Stomach (tissue), 9 donors: ENCODE data around the gene SLC26A2. TPM values are rescaled to one million over a fixed set of nuclear protein-coding genes. Genes with fewer than 3 reads are reported as not detected.

Experiments used
- DNase-seq, 2 donors: peaks; one replicate each; pipeline versions ENCODE4 v3.0.0 to v3.0.0-alpha.2; 2013 to 2019
- H3K27ac ChIP-seq, 5 donors: fragments of 200-600 bp in 4 of 5; sonication (generic) in 4 of 5; one replicate each; pipeline ENCODE4 v1.5.1; 2013 to 2019; ENCODE audit warnings: mild to moderate bottlenecking in 1 of 5, moderate library complexity in 1 of 5
- H3K27me3 ChIP-seq, 3 donors: fragments of 200-600 bp; sonication (generic); one replicate each; pipeline ENCODE4 v1.5.1; 2017 to 2019; ENCODE audit warnings: mixed run types in 1 of 3
- H3K36me3 ChIP-seq, 4 donors: fragments of 200-600 bp; sonication (generic); 1 replicate in 3 of 4; 2 replicates in 1 of 4; pipeline ENCODE4 v1.5.1; 2016 to 2019
- H3K4me1 ChIP-seq, 4 donors: fragments of 200-600 bp; sonication (generic); one replicate each; pipeline ENCODE4 v1.5.1; 2016 to 2019
- H3K4me3 ChIP-seq, 4 donors: fragments of 200-600 bp; sonication (generic) in 3 of 4; one replicate each; pipeline ENCODE4 v1.5.1; 2016 to 2019; ENCODE audit warnings: mild to moderate bottlenecking in 1 of 4
- H3K9me3 ChIP-seq, 4 donors: fragments of 200-600 bp; sonication (generic); one replicate each; pipeline ENCODE4 v1.5.1; 2016 to 2019
- EP300 ChIP-seq: sonication (generic); formaldehyde crosslinking; IDR thresholded peaks from one replicate; pipeline ENCODE4 v1.6.1; 2017; ENCODE audit warnings: antibody characterized with exemption
- POLR2A ChIP-seq, 4 donors: fragments of 450-650 bp; IDR thresholded peaks; one replicate each; pipeline ENCODE4 v1.6.1; 2016; ENCODE audit warnings: antibody characterized with exemption in 4 of 4, control low read depth in 2 of 4, mild to moderate bottlenecking in 1 of 4, moderate library complexity in 1 of 4
- POLR2AphosphoS5 ChIP-seq, 3 donors: sonication (generic); formaldehyde crosslinking; IDR thresholded peaks; one replicate each; pipeline ENCODE4 v1.6.1; 2016; ENCODE audit warnings: antibody characterized with exemption in 3 of 3
- WGBS, 5 donors: extraction: QIAGEN DNeasy Blood & Tissue Kit in 3 of 5; methylation state at CpG; one replicate each; pipeline versions ENCODE4 v1.1.5 to v1.1.7; 2013 to 2018; 5-methylcytosine and 5-hydroxymethylcytosine counted together
- intact Hi-C: fragments of 100-400 bp; cut with DNase I; formaldehyde crosslinking; loops from one replicate; pipeline ENCODE4 v1.15.1; 2023; ENCODE audit warnings: low total_unique reads
- polyA plus RNA-seq, 3 donors: library from polyadenylated mRNA; stranded (reverse); fragments of 200-250 nt; gene quantifications; one replicate each; pipeline ENCODE4 v1.2.3, GENCODE V29; 2013
- total RNA-seq, 5 donors: library from RNA; depleted of rRNA; stranded (reverse); fragments of >200 nt; gene quantifications; one replicate each; pipeline versions ENCODE4 v1.1.0 to v1.2.3, GENCODE V29; 2014 to 2016
- TF ChIP-seq, protein P1 (sequence below), 7 experiments: fragments of 450-650 bp in 4 of 7; fragments of 200-600 bp in 3 of 7; sonication (generic) in 3 of 7; IDR thresholded peaks; one replicate each; pipeline ENCODE4 v1.5.1; 2016 to 2019; ENCODE audit warnings: antibody characterized with exemption in 7 of 7, control low read depth in 2 of 7, mild to moderate bottlenecking in 1 of 7
- donor health status: healthy with polysubstance abuse.
- donor health status: Bipolar disorder and iron deficiency.
- donor health status: healthy.

Gene SLC26A2
- total and polyA plus RNA-seq, 8 donors = 0.81 to 135 (median 7.5) TPM

DNA sequence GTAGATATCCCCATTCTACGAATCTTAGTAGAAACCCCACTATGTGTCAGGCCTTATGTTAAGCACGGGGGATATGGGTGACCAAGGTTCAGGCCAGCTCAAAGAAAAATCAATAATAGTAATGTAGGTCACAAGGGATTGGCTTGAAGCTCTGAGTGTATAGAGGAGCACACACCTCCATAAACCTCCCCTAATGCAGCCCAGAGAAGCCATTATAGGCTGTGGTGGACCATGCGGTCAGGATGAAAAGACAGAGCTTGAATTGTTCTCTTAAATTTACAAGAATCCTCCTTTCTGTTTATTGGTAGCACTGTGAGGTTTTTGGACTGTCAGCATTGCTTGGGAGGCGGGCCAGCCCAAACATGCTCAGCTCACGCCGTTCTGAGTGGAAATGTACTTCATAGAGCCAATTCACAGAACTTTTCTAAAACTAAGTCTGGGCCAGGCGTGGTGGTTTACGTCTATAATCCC, 25.1 kb upstream of the SLC26A2 start:
- peaks cover 0 to 10% (median 2%) of the 10 kb centered on the region in 4 donors for H3K4me1 ChIP-seq
- H3K4me3 ChIP-seq = no peak overlapping the region
- H3K27me3 ChIP-seq = peaks cover 0 to 14% (median 0%) of the 10 kb centered on the region in 3 donors
- TF ChIP-seq POLR2A (IDR thresholded peaks at IDR 0.05) (no peak), POLR2AphosphoS5 (IDR thresholded peaks at IDR 0.05) (no peak), EP300 (no peak)
- TF ChIP-seq, protein P1, sequence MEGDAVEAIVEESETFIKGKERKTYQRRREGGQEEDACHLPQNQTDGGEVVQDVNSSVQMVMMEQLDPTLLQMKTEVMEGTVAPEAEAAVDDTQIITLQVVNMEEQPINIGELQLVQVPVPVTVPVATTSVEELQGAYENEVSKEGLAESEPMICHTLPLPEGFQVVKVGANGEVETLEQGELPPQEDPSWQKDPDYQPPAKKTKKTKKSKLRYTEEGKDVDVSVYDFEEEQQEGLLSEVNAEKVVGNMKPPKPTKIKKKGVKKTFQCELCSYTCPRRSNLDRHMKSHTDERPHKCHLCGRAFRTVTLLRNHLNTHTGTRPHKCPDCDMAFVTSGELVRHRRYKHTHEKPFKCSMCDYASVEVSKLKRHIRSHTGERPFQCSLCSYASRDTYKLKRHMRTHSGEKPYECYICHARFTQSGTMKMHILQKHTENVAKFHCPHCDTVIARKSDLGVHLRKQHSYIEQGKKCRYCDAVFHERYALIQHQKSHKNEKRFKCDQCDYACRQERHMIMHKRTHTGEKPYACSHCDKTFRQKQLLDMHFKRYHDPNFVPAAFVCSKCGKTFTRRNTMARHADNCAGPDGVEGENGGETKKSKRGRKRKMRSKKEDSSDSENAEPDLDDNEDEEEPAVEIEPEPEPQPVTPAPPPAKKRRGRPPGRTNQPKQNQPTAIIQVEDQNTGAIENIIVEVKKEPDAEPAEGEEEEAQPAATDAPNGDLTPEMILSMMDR (IDR thresholded peaks at IDR 0.05) = no peak
- no peaks in the 10 kb centered on the region for H3K9me3 ChIP-seq
- no peak for DNase-seq
- no peak overlapping the region for H3K27ac ChIP-seq
- intact Hi-C loops = no loop called here
- no peaks in the 10 kb centered on the region for H3K36me3 ChIP-seq
- 63 to 88% (median 78%) methylated on average over 8 of the region's 8 CpGs for WGBS, 5 donors

DNA sequence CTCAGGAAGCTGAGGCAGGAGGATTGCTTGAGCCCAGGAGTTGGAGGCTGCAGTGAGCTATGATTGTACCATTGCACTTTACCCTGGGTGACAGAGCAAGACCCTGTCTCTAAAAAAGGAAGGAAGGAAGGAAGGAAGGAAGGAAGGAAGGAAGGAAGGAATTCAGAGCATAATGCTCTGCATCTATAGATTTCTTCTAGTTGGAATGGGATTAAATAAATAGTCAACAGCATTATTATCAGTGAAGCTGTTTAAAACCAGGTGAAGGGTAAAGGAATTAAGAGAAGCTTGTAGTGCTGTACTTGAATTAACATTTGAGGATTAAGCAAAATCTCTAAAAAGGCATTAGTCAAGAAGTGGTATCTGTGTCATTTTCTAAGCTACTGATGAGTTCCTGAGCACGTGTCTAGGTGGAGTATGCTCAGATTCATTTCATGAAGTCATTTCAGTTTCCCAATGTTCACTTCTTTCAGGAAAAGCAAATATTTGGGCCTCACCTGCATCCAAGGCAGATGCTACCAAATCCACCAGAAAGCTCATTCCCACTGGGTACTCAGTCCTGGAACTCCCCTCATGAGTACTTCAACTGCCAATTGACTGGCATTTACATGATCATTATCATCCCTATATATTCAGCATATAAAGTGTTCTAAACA, 24.4 kb upstream of the SLC26A2 start:
- peaks cover 0 to 9% (median 2%) of the 10 kb centered on the region in 4 donors for H3K4me1 ChIP-seq
- no peaks in the 10 kb centered on the region for H3K36me3 ChIP-seq
- no peak overlapping the region for H3K4me3 ChIP-seq
- 76 to 83% (median 81%) methylated on average over 1 of the region's 1 CpG for WGBS, 5 donors
- peaks cover 0 to 14% (median 0%) of the 10 kb centered on the region in 3 donors for H3K27me3 ChIP-seq
- TF ChIP-seq, protein P1 (IDR thresholded peaks at IDR 0.05) = no peak
- TF ChIP-seq EP300 (no peak), POLR2A (IDR thresholded peaks at IDR 0.05) (no peak), POLR2AphosphoS5 (IDR thresholded peaks at IDR 0.05) (no peak)
- H3K9me3 ChIP-seq = no peaks in the 10 kb centered on the region
- intact Hi-C loops = no loop called here
- no peak overlapping the region for H3K27ac ChIP-seq
- DNase-seq = no peak

DNA sequence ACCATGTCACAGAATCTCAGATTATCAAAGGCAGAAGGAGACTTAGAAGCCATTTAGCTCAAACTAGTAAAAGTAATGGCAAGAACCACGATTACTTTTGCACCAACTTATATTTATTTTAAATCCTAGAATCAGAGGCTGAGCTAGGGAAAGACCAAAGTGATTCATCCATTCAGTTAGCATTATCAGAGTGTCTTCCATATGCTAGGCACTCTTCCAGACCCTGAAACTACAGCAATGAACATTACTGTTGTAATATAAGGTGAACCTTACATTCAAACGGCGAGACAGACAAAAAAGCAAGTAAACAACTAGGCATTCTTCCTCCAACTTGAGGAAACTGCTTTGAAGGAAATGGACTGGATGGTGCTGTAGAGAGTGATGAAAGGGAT, 23.9 kb upstream of the SLC26A2 start:
- no peak for DNase-seq
- Histone ChIP-seq H3K27ac (no peak overlapping the region), H3K4me1 (peaks cover 0 to 9% (median 2%) of the 10 kb centered on the region in 4 donors), H3K27me3 (peaks cover 0 to 14% (median 0%) of the 10 kb centered on the region in 3 donors), H3K9me3 (no peaks in the 10 kb centered on the region), H3K36me3 (no peaks in the 10 kb centered on the region), H3K4me3 (no peak overlapping the region)
- intact Hi-C loops = no loop called here
- 75 to 88% (median 84%) methylated on average over 3 of the region's 3 CpGs for WGBS, 5 donors
- TF ChIP-seq POLR2A (IDR thresholded peaks at IDR 0.05) = no peak
- no peak for TF ChIP-seq POLR2AphosphoS5 (IDR thresholded peaks at IDR 0.05)
- TF ChIP-seq, protein P1 (IDR thresholded peaks at IDR 0.05) = no peak
- no peak for TF ChIP-seq EP300

GRCh38 chr5:149937610-149938009, 22.9 kb upstream of the SLC26A2 start:
- Histone ChIP-seq H3K9me3 (no peaks in the 10 kb centered on the region), H3K36me3 (no peaks in the 10 kb centered on the region), H3K27ac (no peak overlapping the region), H3K4me3 (no peak overlapping the region), H3K4me1 (peaks cover 0 to 9% (median 2%) of the 10 kb centered on the region in 4 donors), H3K27me3 (peaks cover 0 to 8% (median 0%) of the 10 kb centered on the region in 3 donors)
- DNase-seq = no peak
- 25 to 60% (median 46%) methylated on average over 1 of the region's 1 CpG for WGBS, 5 donors
- TF ChIP-seq, protein P1 (IDR thresholded peaks at IDR 0.05) = no peak
- TF ChIP-seq EP300 (no peak), POLR2AphosphoS5 (IDR thresholded peaks at IDR 0.05) (no peak), POLR2A (IDR thresholded peaks at IDR 0.05) (no peak)
- intact Hi-C loops = no loop called here
